NT2/D1 (cell line): ENCODE data around the gene IBTK.

Source experiments
- SUZ12 ChIP-seq: IDR thresholded peaks from 2 replicates; pipeline ENCODE4 v1.6.1; 2011; ENCODE audit not compliant: insufficient read length, insufficient read depth; ENCODE audit errors: extremely low read depth
- YY1 ChIP-seq: IDR thresholded peaks from 2 replicates; pipeline ENCODE4 v1.6.1; 2011; ENCODE audit not compliant: insufficient read length, insufficient read depth
- ZNF274 ChIP-seq: IDR thresholded peaks from 2 replicates; pipeline ENCODE4 v1.6.1; 2011; ENCODE audit warnings: mild to moderate bottlenecking, low read depth, low read length

GRCh38 chr6:82264321-82264720 lies 16.8 kb upstream of the IBTK start:
- TF ChIP-seq ZNF274 = no peak
- no peak for TF ChIP-seq SUZ12
- TF ChIP-seq YY1 = no peak
